Adrenal gland (tissue), 12 donors: ENCODE results near the gene CAB39L. TPM values are rescaled to one million over a fixed set of nuclear protein-coding genes. Genes with fewer than 3 reads are reported as not detected.

ENCODE experiments used
- DNase-seq, 7 donors: peaks; one replicate each; pipeline ENCODE4 v3.0.0-alpha.2; 2019 to 2020
- H3K27ac ChIP-seq, 5 donors: fragments of 200-600 bp; sonication (generic) in 4 of 5; 1 replicate in 3 of 5; 2 replicates in 2 of 5; pipeline versions ENCODE4 v1.5.1 to v1.8.0; 2016 to 2020; ENCODE audit warnings: mild to moderate bottlenecking in 1 of 5
- H3K27me3 ChIP-seq: fragments of 200-600 bp; 2 replicates; pipeline ENCODE4 v1.8.0; 2021
- H3K36me3 ChIP-seq, 2 donors: fragments of 200-600 bp; replicated peaks in 1 of 2; 1 replicate in 1 of 2; 2 replicates in 1 of 2; pipeline versions ENCODE4 v1.5.1 to v1.8.0; 2018 to 2022
- H3K4me1 ChIP-seq, 2 donors: fragments of 200-600 bp; replicated peaks in 1 of 2; 1 replicate in 1 of 2; 2 replicates in 1 of 2; pipeline versions ENCODE4 v1.5.1 to v1.8.0; 2018 to 2021
- H3K4me3 ChIP-seq, 4 donors: fragments of 200-600 bp; sonication (generic) in 3 of 4; one replicate each; pipeline ENCODE4 v1.5.1; 2016 to 2018
- H3K9me3 ChIP-seq, 3 donors: fragments of 200-600 bp; sonication (generic) in 1 of 3; replicated peaks in 1 of 3; 1 replicate in 2 of 3; 2 replicates in 1 of 3; pipeline versions ENCODE4 v1.5.1 to v1.8.0; 2016 to 2021
- CTCF ChIP-seq, 6 experiments: fragments of 450-650 bp in 4 of 6; fragments of 200-600 bp in 2 of 6; sonication (generic) in 1 of 6; IDR thresholded peaks; 1 replicate in 5 of 6; 2 replicates in 1 of 6; pipeline versions ENCODE4 v1.5.1 to v1.8.0; 2016 to 2021; ENCODE audit warnings: antibody characterized with exemption in 6 of 6, mild to moderate bottlenecking in 2 of 6, moderate library complexity in 1 of 6
- POLR2A ChIP-seq, 2 donors: fragments of 450-650 bp; IDR thresholded peaks; one replicate each; pipeline ENCODE4 v1.6.1; 2017; ENCODE audit warnings: antibody characterized with exemption in 2 of 2, mild to moderate bottlenecking in 2 of 2, moderate library complexity in 1 of 2
- WGBS, 4 donors: extraction: QIAGEN DNeasy Blood & Tissue Kit in 2 of 4; methylation state at CpG; one replicate each; pipeline versions ENCODE4 v1.1.5 to v1.1.7; 2013 to 2017; 5-methylcytosine and 5-hydroxymethylcytosine counted together
- intact Hi-C, 2 donors: fragments of 100-400 bp; cut with DNase I; formaldehyde crosslinking; loops; one replicate each; pipeline versions ENCODE4 v1.14.1 to v1.15.0; 2022 to 2023
- polyA plus RNA-seq, 3 donors: library from polyadenylated mRNA; stranded (reverse); fragments of 200-250 nt in 2 of 3; fragments of 350-450 nt in 1 of 3; fragmentation: Illumina TruSeq in 1 of 3; extraction: RNeasy Lipid Tissue Mini Kit (QIAGEN cat#74804) in 1 of 3; gene quantifications; one replicate each; pipeline ENCODE4 v1.2.3, GENCODE V29; 2013 to 2014
- total RNA-seq, 9 donors: library from RNA; depleted of rRNA in 4 of 9; stranded (reverse); fragments of >200 nt in 4 of 9; fragments of 120-200 nt in 1 of 9; fragmentation: NEBNext Ultra II Directional in 1 of 9; extraction: Animal tissue kit (Norgen Biotek cat#: 25700) in 1 of 9; gene quantifications; one replicate each; pipeline versions ENCODE4 v1.1.0 to v1.2.4, GENCODE V29; 2013 to 2023
- donor health status: healthy with polysubstance abuse.
- donor health status: Bipolar disorder and iron deficiency.
- donor health status: DM: yes; HTN: yes; CAD: no.
- donor health status: DM: no; HTN: no; CAD: no.
- donor health status: DM: no; HTN: no; CAD: no.
- donor health status: DM: yes; HTN: yes; CAD: no.

CAB39L gene
- total and polyA plus RNA-seq, 12 donors = 17.8 to 115 (median 47.8) TPM

GRCh38 chr13:49259586-49259985 is 184.3 kb downstream of the CAB39L start:
- H3K9me3 ChIP-seq = no peaks in the 10 kb centered on the region
- H3K36me3 ChIP-seq = peaks cover 0 to 37% of the 10 kb centered on the region in 2 donors
- DNase-seq = peak; percentile 37 to 83 (median 65)
- no peak overlapping the region for H3K4me3 ChIP-seq
- TF ChIP-seq CTCF (IDR thresholded peaks at IDR 0.05) (no peak), POLR2A (IDR thresholded peaks at IDR 0.05) (no peak)
- H3K27me3 ChIP-seq = no peaks in the 10 kb centered on the region
- peak overlapping the region in 1 of 5 donors; percentile 3 for H3K27ac ChIP-seq
- WGBS, 4 donors = 53 to 69% (median 61%) methylated on average over 6 of the region's 6 CpGs
- intact Hi-C loops = no loop called here
- peaks cover 8 to 14% of the 10 kb centered on the region in 2 donors for H3K4me1 ChIP-seq

Other genes with a start within 250 kb of the CAB39L start
- not detected for gene MLNR, start 223.7 kb downstream of the CAB39L start, total RNA-seq
- gene MLNR, start 223.7 kb downstream of the CAB39L start, polyA plus RNA-seq = not detected
- gene CDADC1, start 196.1 kb downstream of the CAB39L start, total RNA-seq = 10 to 100 TPM in 7 of 9 donors, 1 to 10 TPM in 2; 4.4 to 25.4 (median 17.9) TPM
- gene CDADC1, start 196.1 kb downstream of the CAB39L start, polyA plus RNA-seq = 10 to 100 TPM in 1 of 3 donors, 1 to 10 TPM in 2; 8.4 to 19.4 (median 9.2) TPM
- gene SETDB2, start 210 bp upstream of the CAB39L start, total RNA-seq = 10 to 100 TPM in 7 of 9 donors, 1 to 10 TPM in 2; 7.4 to 26.3 (median 13.6) TPM
- gene SETDB2, start 210 bp upstream of the CAB39L start, polyA plus RNA-seq = 10 to 100 TPM in 2 of 3 donors, 1 to 10 TPM in 1; 4.4 to 14.7 (median 10.9) TPM
- 10 to 100 TPM; 23.8 to 73.9 (median 59.6) TPM for gene PHF11, start 51.9 kb upstream of the CAB39L start, total RNA-seq
- gene PHF11, start 51.9 kb upstream of the CAB39L start, polyA plus RNA-seq = 100 to 1,000 TPM in 2 of 3 donors, 10 to 100 TPM in 1; 85.0 to 136 (median 129) TPM
- gene RCBTB1, start 141.5 kb upstream of the CAB39L start, total RNA-seq = 10 to 100 TPM; 11.9 to 87.5 (median 39.5) TPM
- 10 to 100 TPM; 11.7 to 25.6 (median 19.6) TPM for gene RCBTB1, start 141.5 kb upstream of the CAB39L start, polyA plus RNA-seq
- 1 to 10 TPM in 6 of 9 donors, under 1 TPM in 3; 0.18 to 2.9 (median 1.6) TPM for gene ARL11, start 184.4 kb upstream of the CAB39L start, total RNA-seq
- gene ARL11, start 184.4 kb upstream of the CAB39L start, polyA plus RNA-seq = 1 to 10 TPM in 2 of 3 donors, under 1 TPM in 1; 0.62 to 2.3 (median 1.1) TPM
- 100 to 1,000 TPM in 7 of 9 donors, 10 to 100 TPM in 2; 45.2 to 302 (median 173) TPM for gene EBPL, start 247.4 kb upstream of the CAB39L start, total RNA-seq
- gene EBPL, start 247.4 kb upstream of the CAB39L start, polyA plus RNA-seq = 10 to 100 TPM; 47.2 to 98.5 (median 83.4) TPM